Measurements from ENCODE around the gene ST6GALNAC4. TPM values are rescaled to one million over a fixed set of nuclear protein-coding genes. Genes with fewer than 3 reads are reported as not detected.

The ST6GALNAC4 gene
- total and polyA plus RNA-seq, 9 of the 15 experiments (the other 6 are each of a cell fraction or from before 2014, with no cell fraction given) = 2.6 to 43.1 (median 15.4) TPM

DNA sequence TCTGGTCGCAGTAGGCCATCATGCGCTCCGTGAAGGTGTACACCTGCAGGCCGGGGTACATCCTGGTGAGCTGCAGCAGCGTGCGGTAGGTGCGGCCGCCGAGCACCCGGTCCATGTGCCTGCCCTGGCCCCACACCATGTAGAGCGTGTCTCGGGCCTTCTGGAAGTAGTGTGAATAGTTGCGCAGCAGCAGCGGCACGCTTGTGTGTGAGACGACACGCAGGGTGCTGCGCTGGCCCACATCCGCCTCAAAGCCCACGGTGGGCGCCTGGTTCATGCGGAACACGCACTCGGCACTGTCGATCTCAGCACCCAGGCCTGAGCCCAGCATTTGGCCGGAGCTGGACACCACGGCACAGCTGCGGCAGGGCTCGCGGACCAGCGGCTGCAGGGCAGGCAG, 4.5 kb downstream of the ST6GALNAC4 start:
- FAIRE-seq (no peak), ATAC-seq (no peak), DNase-seq (ENCODE audit: extremely low read depth in 1 of 4, low spot score in 3 of 4) (no peak)
- Histone ChIP-seq H3K79me2 (ENCODE audit: control insufficient read depth, insufficient read depth, low read length) (peaks cover 17% of the 10 kb centered on the region), H3K9me3 (replicated peaks; ENCODE audit: control insufficient read depth, insufficient read depth, low read depth, low read length) (no peaks in the 10 kb centered on the region), H3K4me1 (replicated peaks in 1 of 2; ENCODE audit: control insufficient read depth in 2 of 2, insufficient read depth in 2 of 2, low read length in 2 of 2) (peaks cover 27 to 56% of the 10 kb centered on the region in 2 experiments), H3K27ac (ENCODE audit: extremely low read depth, low read depth, low read length) (no peak overlapping the region; the same call in 2 of the 3 replicates), H3K9me1 (ENCODE audit: control insufficient read depth, insufficient read depth, low read length) (no peaks in the 10 kb centered on the region), H3K4me2 (ENCODE audit: insufficient read depth, low read length) (no peak overlapping the region), H3K9ac (ENCODE audit: insufficient read depth in 1 of 2, low read depth in 2 of 2, low read length in 2 of 2) (no peak overlapping the region), H3K4me3 (no peak overlapping the region), H4K20me1 (replicated peaks; ENCODE audit: control insufficient read depth, insufficient read depth, low read length) (no peaks in the 10 kb centered on the region), H3K27me3 (ENCODE audit: control insufficient read depth in 2 of 2, insufficient read depth in 2 of 2, low read length in 2 of 2) (no peaks in the 10 kb centered on the region), H2AFZ (ENCODE audit: low read depth, low read length) (no peak overlapping the region), H3K36me3 (ENCODE audit: control insufficient read depth, insufficient read depth, low read length) (peaks cover 56% of the 10 kb centered on the region; the same call in 2 of the 3 replicates)
- intact Hi-C loops (cut with micrococcal nuclease) (loop anchor here (10.0 kb wide), 1 partner anchor 407 kb away; no protein-coding TSS in a partner anchor), in situ Hi-C loops (cut with MboI) (loop anchor here (5.0 to 25.0 kb wide), 2 partner anchors 35 to 975 kb away; partner anchors contain the start of gene AK1)
- no peak for TF ChIP-seq PRDM10 (IDR thresholded peaks at IDR 0.05; ENCODE audit: partially characterized antibody)
- TF ChIP-seq RBFOX2 (IDR thresholded peaks at IDR 0.05; ENCODE audit: low read depth, low read length) = peak; percentile 51; the same call in 1 of the 2 replicates
- no peak for TF ChIP-seq CGGBP1 (CRISPR knock-in tag; IDR thresholded peaks at IDR 0.05)
- TF ChIP-seq NCOA4 (IDR thresholded peaks at IDR 0.05; ENCODE audit: partially characterized antibody) = no peak
- TF ChIP-seq, protein P1, sequence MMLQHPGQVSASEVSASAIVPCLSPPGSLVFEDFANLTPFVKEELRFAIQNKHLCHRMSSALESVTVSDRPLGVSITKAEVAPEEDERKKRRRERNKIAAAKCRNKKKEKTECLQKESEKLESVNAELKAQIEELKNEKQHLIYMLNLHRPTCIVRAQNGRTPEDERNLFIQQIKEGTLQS (IDR thresholded peaks at IDR 0.05) = no peak
- TF ChIP-seq, protein P1 (CRISPR knock-in tag; conservative IDR thresholded peaks at IDR 0.05) = no peak
- TF ChIP-seq, protein P2, sequence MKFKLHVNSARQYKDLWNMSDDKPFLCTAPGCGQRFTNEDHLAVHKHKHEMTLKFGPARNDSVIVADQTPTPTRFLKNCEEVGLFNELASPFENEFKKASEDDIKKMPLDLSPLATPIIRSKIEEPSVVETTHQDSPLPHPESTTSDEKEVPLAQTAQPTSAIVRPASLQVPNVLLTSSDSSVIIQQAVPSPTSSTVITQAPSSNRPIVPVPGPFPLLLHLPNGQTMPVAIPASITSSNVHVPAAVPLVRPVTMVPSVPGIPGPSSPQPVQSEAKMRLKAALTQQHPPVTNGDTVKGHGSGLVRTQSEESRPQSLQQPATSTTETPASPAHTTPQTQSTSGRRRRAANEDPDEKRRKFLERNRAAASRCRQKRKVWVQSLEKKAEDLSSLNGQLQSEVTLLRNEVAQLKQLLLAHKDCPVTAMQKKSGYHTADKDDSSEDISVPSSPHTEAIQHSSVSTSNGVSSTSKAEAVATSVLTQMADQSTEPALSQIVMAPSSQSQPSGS (CRISPR knock-in tag; IDR thresholded peaks at IDR 0.05) = no peak
- no peak for TF ChIP-seq PHF20 (IDR thresholded peaks at IDR 0.05; ENCODE audit: partially characterized antibody)
- ChIA-PET POLR2A (interaction anchor here (0.5 to 1.5 kb wide), 3 partner anchors 8 to 21 kb away, joined by 3 to 5 read pairs (median 3); no protein-coding TSS in a partner anchor), CTCF (ENCODE audit: low intra/inter-chr PET ratio) (no interaction called here)
- 99% methylated on average over 29 of the region's 31 CpGs for WGBS (ENCODE audit: insufficient coverage, low coverage, missing lambda C conversion rate)
- no TSS peak for BruUV-seq (replicated peaks)
